OCI-LY7 (cell line): ENCODE data around the gene RNF214. TPM values are rescaled to one million over a fixed set of nuclear protein-coding genes. Genes with fewer than 3 reads are reported as not detected.

Experiments used
- BruUV-seq: library from RNA; stranded (reverse); fragments of 400-500 nt; replicated peaks from 2 replicates; lab custom pipeline; 2021; lab: Mats Ljungman, UMichigan
- CTCF ChIA-PET: fragments of 300-600 bp; sonication (Branson Sonifier 250); formaldehyde crosslinking; loops from one replicate; lab custom pipeline; 2022; ENCODE audit warnings: antibody characterized with exemption; ENCODE audit not compliant: unreplicated experiment; lab: Charles Lee
- POLR2A ChIA-PET: fragments of 300-600 bp; sonication (Branson Sonifier 250); formaldehyde crosslinking; loops from one replicate; lab custom pipeline; 2022; ENCODE audit warnings: antibody characterized with exemption; lab: Charles Lee
- DNase-seq: peaks from one replicate; pipeline ENCODE4 v3.0.0-alpha.2; 2015; ENCODE audit warnings: low spot score
- H2AFZ ChIP-seq: fragments of 200-600 bp; sonication (generic), shearing (Covaris generic); 2 replicates; pipeline ENCODE4 v1.6.1; 2014; ENCODE audit warnings: mild to moderate bottlenecking, antibody characterized with exemption, low read length, moderate library complexity
- H3K27ac ChIP-seq: fragments of 200-600 bp; sonication (generic); 2 replicates; pipeline ENCODE4 v1.5.1; 2014; ENCODE audit warnings: mixed run types, low read depth, mild to moderate bottlenecking, moderate library complexity, low read length, inconsistent platforms; ENCODE audit not compliant: poor library complexity, severe bottlenecking
- H3K36me3 ChIP-seq: fragments of 200-600 bp; sonication (generic); 2 replicates; pipeline ENCODE4 v1.6.1; 2014; ENCODE audit warnings: mild to moderate bottlenecking, antibody characterized with exemption, low read length, moderate library complexity, mixed read lengths; ENCODE audit not compliant: insufficient read depth
- H3K4me1 ChIP-seq: fragments of 200-600 bp; sonication (generic); 2 replicates; pipeline ENCODE4 v1.5.1; 2014; ENCODE audit warnings: mild to moderate bottlenecking, low read length; ENCODE audit not compliant: insufficient read depth, poor library complexity, severe bottlenecking
- H3K4me2 ChIP-seq: fragments of 200-600 bp; sonication (generic); 2 replicates; pipeline ENCODE4 v1.6.1; 2014; ENCODE audit warnings: mild to moderate bottlenecking, low read length
- H3K4me3 ChIP-seq: fragments of 200-600 bp; sonication (generic); 2 replicates; pipeline ENCODE4 v1.5.1; 2014; ENCODE audit warnings: mild to moderate bottlenecking, low read depth, low read length; ENCODE audit not compliant: poor library complexity, severe bottlenecking
- H3K79me2 ChIP-seq: fragments of 200-600 bp; sonication (generic); 2 replicates; pipeline ENCODE4 v1.6.1; 2016; ENCODE audit warnings: low read depth, mild to moderate bottlenecking, low read length, moderate library complexity, mixed read lengths; ENCODE audit not compliant: insufficient read depth
- H3K9me2 ChIP-seq: fragments of 200-600 bp; sonication (generic); 2 replicates; pipeline ENCODE4 v1.6.1; 2016; ENCODE audit warnings: mild to moderate bottlenecking, low read length, mixed read lengths; ENCODE audit not compliant: insufficient read depth
- H3K9me3 ChIP-seq: fragments of 200-600 bp; sonication (generic); 2 replicates; pipeline ENCODE4 v1.6.1; 2014; ENCODE audit warnings: mild to moderate bottlenecking, mixed run types, low read length, mixed read lengths
- H4K20me1 ChIP-seq: fragments of 200-600 bp; sonication (generic); 2 replicates; pipeline ENCODE4 v1.6.1; 2014; ENCODE audit warnings: mild to moderate bottlenecking, antibody characterized with exemption, low read length, moderate library complexity, mixed read lengths; ENCODE audit not compliant: insufficient read depth
- EZH2phosphoT487 ChIP-seq: fragments of 200-600 bp; sonication (generic); IDR thresholded peaks from 2 replicates; pipeline ENCODE4 v1.6.1; 2018; ENCODE audit warnings: low read depth, borderline replicate concordance, mild to moderate bottlenecking, mixed run types, antibody characterized with exemption, low read length, moderate library complexity, mixed read lengths
- intact Hi-C: fragments of 100-400 bp; cut with micrococcal nuclease; formaldehyde crosslinking; loops from one replicate; pipeline ENCODE4 v1.10.0; 2022; ENCODE audit not compliant: unreplicated experiment
- total RNA-seq, 2 experiments: library from RNA; depleted of rRNA in 1 of 2; stranded (reverse); fragments of >200 nt in 1 of 2; shearing (Covaris generic) in 1 of 2; gene quantifications; 2 replicates each; pipeline ENCODE4 v1.2.3, GENCODE V29; 2014 to 2022
- TF ChIP-seq, protein P1 (sequence below): fragments of 200-600 bp; sonication (generic); conservative IDR thresholded peaks from 2 replicates; pipeline ENCODE4 v1.5.1; 2014; ENCODE audit warnings: mild to moderate bottlenecking, antibody characterized with exemption, low read length, moderate library complexity, mixed read lengths

RNF214 gene
- total RNA-seq, 2 experiments from 2014 or later: 11.2 to 30.2 TPM

DNA sequence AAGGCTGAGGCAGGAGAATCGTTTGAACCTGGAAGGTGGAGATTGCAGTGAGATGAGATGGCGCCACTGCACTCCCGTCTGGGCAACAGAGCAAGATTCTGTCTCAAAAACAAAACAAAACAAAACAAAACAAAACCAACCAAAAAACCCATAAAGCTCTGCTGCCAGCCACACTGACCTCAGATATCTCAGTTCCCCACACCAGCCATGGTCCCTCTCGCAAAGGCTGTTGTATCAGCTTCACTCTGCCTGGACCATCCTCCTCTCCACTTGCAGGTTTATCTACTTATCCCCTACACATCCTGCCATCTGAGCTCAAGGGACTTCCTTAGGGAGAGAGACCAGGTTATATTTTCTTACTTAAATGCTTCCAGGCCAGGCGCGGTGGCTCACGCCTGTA, 69.8 kb downstream of the RNF214 start:
- H3K27ac ChIP-seq: no peak overlapping the region
- no TSS peak for BruUV-seq
- no peaks in the 10 kb centered on the region for H3K36me3 ChIP-seq
- H3K4me1 ChIP-seq: no peaks in the 10 kb centered on the region
- intact Hi-C loops: no loop called here
- H3K9me2 ChIP-seq: no peaks in the 10 kb centered on the region
- H3K4me2 ChIP-seq: no peak overlapping the region
- H3K9me3 ChIP-seq: no peaks in the 10 kb centered on the region
- no peak overlapping the region for H3K4me3 ChIP-seq
- POLR2A ChIA-PET: no interaction called here
- no peaks in the 10 kb centered on the region for H3K79me2 ChIP-seq
- CTCF ChIA-PET: no interaction called here
- no peak for DNase-seq
- TF ChIP-seq, protein P1, sequence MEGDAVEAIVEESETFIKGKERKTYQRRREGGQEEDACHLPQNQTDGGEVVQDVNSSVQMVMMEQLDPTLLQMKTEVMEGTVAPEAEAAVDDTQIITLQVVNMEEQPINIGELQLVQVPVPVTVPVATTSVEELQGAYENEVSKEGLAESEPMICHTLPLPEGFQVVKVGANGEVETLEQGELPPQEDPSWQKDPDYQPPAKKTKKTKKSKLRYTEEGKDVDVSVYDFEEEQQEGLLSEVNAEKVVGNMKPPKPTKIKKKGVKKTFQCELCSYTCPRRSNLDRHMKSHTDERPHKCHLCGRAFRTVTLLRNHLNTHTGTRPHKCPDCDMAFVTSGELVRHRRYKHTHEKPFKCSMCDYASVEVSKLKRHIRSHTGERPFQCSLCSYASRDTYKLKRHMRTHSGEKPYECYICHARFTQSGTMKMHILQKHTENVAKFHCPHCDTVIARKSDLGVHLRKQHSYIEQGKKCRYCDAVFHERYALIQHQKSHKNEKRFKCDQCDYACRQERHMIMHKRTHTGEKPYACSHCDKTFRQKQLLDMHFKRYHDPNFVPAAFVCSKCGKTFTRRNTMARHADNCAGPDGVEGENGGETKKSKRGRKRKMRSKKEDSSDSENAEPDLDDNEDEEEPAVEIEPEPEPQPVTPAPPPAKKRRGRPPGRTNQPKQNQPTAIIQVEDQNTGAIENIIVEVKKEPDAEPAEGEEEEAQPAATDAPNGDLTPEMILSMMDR: no peak
- no peak for TF ChIP-seq EZH2phosphoT487
- H2AFZ ChIP-seq: no peak overlapping the region
- no peaks in the 10 kb centered on the region for H4K20me1 ChIP-seq

DNA sequence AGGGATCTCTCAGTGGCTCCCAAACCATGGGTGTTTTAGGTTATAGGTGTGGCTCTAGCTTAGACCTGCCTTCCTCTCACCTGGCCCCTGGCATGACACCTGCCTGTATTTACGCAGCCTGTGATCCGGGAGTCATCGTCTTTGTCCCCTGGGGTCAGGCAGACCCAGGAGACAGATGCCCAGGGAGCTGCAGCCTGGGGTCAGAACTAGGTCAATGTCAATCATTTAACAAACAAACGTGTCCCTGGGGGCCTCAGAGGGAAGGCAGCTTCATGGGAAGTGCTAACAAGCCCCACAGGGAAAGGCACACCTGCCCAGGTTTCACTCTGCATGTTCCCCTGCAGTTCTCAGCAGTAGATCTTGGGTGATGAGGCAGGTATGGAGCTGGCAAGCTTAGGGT, 70.6 kb downstream of the RNF214 start:
- no peak for TF ChIP-seq EZH2phosphoT487
- TF ChIP-seq, protein P1: no peak
- Histone ChIP-seq H3K4me3 (no peak overlapping the region), H3K4me1 (no peaks in the 10 kb centered on the region), H3K4me2 (no peak overlapping the region), H3K36me3 (no peaks in the 10 kb centered on the region), H3K9me2 (no peaks in the 10 kb centered on the region), H3K9me3 (no peaks in the 10 kb centered on the region), H3K79me2 (no peaks in the 10 kb centered on the region), H4K20me1 (no peaks in the 10 kb centered on the region), H3K27ac (no peak overlapping the region), H2AFZ (no peak overlapping the region)
- no TSS peak for BruUV-seq
- POLR2A ChIA-PET: interaction anchor here (0.8 kb wide), 1 partner anchor 64 kb away, joined by 4 read pairs; no protein-coding TSS in a partner anchor
- intact Hi-C loops: no loop called here
- DNase-seq: no peak
- CTCF ChIA-PET: no interaction called here

DNA sequence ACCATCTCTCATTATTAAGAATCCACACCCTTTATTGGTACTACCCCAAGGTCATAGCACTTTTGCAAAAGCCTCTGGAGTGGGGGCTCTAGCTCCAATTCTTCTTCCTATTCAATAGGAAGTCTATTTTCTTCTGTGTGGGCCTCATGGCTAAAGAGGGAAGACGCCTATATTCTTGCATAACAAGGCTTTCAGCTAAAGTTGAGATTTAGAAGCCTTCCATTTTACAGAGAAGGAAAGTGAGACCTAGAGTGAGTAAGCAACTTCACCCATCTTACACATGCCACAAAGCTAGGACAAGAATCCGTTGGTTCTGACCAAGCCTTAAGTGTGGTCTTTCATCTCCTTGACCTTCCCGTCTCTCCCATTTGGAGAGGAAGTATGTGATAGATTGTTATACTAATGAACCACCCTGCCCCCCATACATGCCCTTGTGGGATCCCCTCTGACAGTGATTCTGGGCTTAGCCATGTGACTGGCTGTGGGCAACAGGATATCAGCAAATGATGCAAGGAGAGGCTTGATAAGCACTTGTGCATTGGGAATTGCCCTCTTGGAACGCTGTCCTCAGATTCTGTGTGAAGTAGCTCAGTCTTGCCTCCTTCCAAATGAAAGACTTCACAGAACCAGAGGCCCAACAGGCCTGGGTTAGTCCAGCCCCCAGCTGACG, 71.3 kb downstream of the RNF214 start:
- Histone ChIP-seq H3K4me3 (no peak overlapping the region), H3K27ac (no peak overlapping the region), H3K79me2 (no peaks in the 10 kb centered on the region), H3K36me3 (no peaks in the 10 kb centered on the region), H3K9me2 (no peaks in the 10 kb centered on the region), H2AFZ (no peak overlapping the region), H4K20me1 (no peaks in the 10 kb centered on the region), H3K4me2 (no peak overlapping the region), H3K4me1 (no peaks in the 10 kb centered on the region), H3K9me3 (no peaks in the 10 kb centered on the region)
- ChIA-PET CTCF (no interaction called here), POLR2A (interaction anchor here (0.8 kb wide), 1 partner anchor 63 kb away, joined by 4 read pairs; no protein-coding TSS in a partner anchor)
- no peak for DNase-seq
- intact Hi-C loops: no loop called here
- TF ChIP-seq, protein P1: no peak
- no peak for TF ChIP-seq EZH2phosphoT487
- BruUV-seq: no TSS peak
